Neural cell (in vitro differentiated cells): ENCODE measurements around the gene KHDRBS2.

Experiments
- CTCF ChIP-seq: fragments of 450-650 bp; IDR thresholded peaks from 2 replicates; pipeline ENCODE4 v1.5.1; 2014; ENCODE audit warnings: antibody characterized with exemption, mild to moderate bottlenecking, moderate library complexity; ENCODE audit not compliant: poor library complexity, severe bottlenecking
- POLR2AphosphoS5 ChIP-seq: IDR thresholded peaks from 2 replicates; pipeline ENCODE4 v1.6.1; 2012
- RAD21 ChIP-seq: fragments of 450-650 bp; conservative IDR thresholded peaks from 2 replicates; pipeline ENCODE4 v1.6.1; 2014; ENCODE audit warnings: antibody characterized with exemption, mild to moderate bottlenecking, moderate library complexity
- TAF1 ChIP-seq: IDR thresholded peaks from 2 replicates; pipeline ENCODE4 v1.6.1; 2012; ENCODE audit warnings: low read depth

GRCh38 chr6:61959196-61959595 lies 326.8 kb downstream of the KHDRBS2 start:
- no peak for TF ChIP-seq CTCF
- TF ChIP-seq TAF1: no peak
- TF ChIP-seq RAD21: no peak
- no peak for TF ChIP-seq POLR2AphosphoS5
